CD4-positive, alpha-beta T cell treated with Interleukin-12 subunit alpha and Interleukin-12 subunit beta, for 1 hour (primary cell): ENCODE data around the gene MICALL2.
"Not testable (repeated sequence)": the region's sequence is repeated elsewhere in the genome, so short reads cannot be mapped to it uniquely, and the experiment has no call there.

ENCODE experiments used
- DNase-seq: peaks from one replicate; pipeline ENCODE4 v3.0.0-alpha.2; 2020

MICALL2 gene

GRCh38 chr7:1447112-1447511 is 12.2 kb downstream of the MICALL2 start:
- no peak for DNase-seq

DNA sequence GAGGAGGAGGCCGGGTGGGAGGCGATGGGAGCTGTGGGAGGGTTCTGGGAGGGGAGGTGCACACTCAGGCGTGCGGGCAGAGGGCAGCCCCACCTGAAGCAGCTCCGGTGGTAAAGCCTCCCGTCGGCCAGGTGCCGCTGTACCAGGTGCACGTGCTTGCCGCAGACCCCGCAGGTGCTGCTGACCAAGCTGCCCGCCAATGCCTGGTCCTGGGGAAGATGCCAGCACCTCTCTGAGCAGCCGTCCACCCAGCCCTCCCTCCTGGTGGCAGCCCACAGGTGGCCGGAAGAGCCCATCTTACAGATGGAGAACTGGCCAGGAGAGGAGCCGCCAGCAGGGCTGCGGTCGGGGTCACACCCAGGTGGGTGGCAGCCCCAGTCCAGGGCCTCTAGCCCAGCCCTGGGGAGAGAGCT is 12.6 kb downstream of the MICALL2 start:
- DNase-seq, result no peak

- DNase-seq, result not testable (repeated sequence)
Measured at GRCh38 chr7:1446026-1446425, 13.2 kb downstream of the MICALL2 start.

GRCh38 chr7:1445341-1445740 is 13.9 kb downstream of the MICALL2 start:
- no peak for DNase-seq

- DNase-seq, result no peak
Measured at GRCh38 chr7:1444925-1445322, 14.3 kb downstream of the MICALL2 start.

GRCh38 chr7:1444214-1444924 is 14.9 kb downstream of the MICALL2 start:
- no peak for DNase-seq

GRCh38 chr7:1443587-1444200 is 15.6 kb downstream of the MICALL2 start:
- not testable (repeated sequence) for DNase-seq

DNA sequence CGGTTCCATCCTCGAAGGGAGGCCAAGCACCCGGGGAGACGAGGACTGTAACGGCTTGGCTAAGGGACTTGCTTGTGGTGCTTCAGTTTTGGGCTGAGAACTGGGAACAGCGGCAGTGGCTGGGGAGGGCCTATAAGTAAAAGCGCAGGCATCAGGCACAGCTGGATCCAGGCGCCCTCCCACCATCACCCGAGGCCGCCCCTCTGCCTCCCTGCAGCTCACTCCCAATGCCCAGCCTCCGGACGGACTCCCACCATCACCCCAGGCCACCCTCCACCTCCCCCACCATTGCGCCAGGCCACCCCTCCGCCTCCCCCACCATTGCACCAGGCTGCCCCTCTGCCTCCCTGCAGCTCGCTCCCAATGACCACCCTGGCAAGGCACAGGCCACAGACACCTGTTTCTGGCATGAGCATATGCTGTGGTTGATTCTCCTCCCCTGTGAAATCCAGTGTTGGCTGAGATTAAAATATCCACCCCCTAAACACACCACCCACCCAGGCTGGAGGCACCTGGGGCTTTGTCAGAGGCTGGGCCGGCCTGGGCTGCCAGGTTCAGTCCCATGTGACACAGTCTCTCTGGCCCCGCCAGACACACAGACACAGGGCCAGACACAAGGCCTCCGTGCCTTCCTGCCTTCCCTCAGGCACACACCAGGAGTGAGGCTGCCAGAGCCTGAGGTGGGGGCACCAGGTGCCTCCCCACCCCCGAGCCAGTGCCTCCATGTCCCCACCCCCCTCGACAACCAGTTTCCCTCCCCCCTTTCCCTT is 16.7 kb downstream of the MICALL2 start:
- no peak for DNase-seq

DNA sequence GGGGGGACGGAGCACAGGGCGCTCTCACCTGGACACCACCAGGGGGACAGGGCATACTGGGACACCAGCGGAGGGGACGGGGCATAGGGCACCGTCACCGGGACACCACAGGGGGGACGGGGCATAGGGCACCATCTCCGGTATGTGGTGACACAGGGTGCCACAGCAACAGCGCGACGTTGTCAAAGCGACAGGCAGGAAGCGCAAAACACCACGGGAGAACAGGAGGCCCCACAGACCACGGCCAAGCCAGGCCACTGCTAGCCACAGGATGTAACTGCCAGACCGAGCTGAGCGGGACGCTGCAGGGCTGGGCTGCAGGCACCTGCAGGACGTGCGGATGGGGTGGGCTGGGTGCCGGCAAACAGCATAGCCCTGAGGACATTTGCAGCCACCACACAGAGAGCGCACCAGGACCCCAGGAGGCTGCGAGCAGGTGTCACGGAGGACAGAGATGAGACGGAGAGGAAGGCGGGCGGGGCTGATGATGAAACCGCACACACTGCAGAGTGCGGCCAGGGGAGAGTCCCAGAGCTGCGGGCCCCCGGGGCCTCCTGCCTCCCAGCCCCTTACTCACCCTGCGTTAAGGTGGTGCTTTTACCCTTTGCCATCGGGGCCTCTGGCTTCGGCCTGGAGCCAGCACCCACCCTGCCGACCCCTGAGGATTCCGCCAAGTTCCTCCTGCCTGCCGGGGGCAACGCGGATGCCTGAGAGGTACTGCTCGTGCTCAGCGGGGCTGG is 17.5 kb downstream of the MICALL2 start:
- DNase-seq, result no peak

DNA sequence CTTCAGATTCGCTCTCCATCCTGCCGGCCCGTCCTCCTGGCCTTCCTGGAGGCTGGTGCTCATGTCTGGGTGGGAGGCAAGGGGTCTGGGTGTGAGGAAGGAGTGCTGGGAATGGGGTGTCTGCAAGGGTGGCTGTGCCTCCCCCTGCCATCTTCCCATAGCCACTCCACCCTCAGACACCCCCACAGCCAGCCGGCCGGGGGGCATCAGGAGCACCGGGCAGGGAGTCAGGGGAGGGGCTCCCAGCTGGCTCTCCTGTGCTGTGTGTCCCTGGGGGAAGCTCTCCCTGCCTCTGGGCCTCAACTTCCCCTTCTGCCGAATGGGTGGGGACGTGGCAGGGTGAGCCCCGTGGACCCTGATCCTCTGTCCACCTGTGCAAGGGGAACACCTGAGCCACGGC is 18.6 kb downstream of the MICALL2 start:
- DNase-seq, result no peak

DNA sequence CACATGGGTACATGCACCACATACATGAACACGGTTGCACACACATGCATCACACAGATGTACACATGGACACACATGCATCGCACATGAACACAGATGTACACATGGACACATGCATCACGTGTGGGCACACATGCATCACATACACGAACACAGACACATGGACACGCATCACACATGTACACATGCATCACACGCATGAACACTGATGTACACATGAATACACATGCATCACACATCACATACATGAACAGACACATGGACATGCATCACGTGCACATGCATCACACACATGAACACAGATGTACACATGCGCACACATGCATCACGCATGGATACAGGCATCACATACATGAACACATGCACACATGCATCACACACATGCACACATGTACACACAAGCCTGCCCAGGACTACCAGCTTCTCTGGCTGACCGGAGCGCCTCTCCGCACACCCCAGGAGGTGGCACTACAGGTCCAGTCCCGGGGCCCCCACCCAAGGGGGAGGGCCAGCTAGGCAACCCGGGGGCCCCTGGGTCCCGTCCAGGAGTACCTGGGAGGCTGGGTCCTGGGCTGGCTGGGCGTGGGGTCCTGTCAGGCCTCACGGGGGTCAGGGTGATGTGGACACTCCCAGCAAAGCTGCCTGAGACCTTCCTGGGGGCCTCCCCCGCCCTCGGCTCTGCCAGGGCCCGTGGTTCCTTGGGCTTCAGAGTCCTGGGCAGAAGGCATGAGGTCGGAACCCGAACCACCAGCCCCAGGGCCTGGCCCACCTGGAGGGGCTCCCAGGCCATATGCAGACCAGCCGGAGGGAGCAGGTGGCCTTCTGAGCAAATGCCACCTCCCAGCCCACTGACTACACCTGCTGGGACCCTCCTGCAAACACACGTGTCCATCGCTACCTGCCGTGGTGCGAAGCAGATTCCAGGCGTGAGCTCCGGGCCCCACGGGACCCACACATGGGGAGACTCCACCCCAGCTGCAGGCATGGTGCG is 19.6 kb downstream of the MICALL2 start:
- no peak for DNase-seq

DNA sequence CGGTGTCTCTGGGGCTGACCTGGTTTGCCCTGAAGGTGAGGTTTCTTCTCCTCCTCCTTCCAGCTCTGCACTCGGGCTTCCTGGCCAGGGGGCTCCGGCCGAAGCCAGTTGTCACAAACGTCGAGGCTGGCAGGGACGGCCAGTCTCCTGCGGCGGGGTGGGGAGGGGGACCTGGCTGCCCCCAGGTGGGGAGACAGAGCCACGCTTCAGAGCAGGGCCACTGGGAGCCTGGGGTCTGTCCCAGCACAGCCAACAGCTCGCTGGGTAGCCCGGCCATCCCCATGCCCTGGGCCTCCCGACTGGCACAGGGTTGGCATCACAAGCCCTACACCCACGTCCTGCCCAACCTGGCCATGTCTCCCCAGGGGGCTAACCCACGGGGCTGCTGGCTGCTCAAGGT is 20.4 kb downstream of the MICALL2 start:
- DNase-seq, result no peak

GRCh38 chr7:1438208-1438607 is 21.1 kb downstream of the MICALL2 start:
- DNase-seq, result no peak

DNA sequence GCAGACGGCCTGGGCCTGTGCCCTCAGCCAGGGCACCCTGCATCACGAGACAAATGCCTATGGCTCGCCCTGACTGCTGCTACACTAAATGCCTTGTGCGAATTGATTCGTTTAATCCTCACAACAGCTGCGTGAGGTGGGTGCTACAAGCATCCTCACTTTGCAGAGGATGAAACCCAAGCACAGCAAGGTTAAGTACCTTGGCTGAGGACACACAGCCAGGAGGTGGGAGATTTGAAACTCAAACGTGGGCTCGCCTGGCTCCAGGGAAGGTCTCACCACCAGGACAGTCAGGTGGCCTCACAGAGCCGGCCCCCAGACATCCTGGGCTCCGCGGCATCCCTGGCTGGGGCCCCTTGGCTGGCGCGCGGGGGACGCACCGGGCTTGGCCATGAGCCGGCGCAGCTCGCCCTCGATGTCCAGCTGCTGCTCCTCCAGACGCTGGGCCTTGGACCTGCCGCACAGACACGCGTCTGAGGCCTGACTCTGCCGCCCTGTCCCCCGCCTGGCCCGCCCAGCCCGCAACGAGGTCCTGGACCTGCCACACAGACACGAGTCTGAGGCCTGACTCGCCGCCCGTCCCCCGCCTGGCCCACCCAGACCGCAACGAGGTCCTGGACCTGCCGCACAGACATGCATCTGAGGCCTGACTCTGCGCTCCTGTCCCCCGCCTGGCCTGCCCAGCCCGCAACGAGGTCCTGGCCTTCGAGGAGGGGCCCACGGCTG is 22.0 kb downstream of the MICALL2 start:
- no peak for DNase-seq

DNA sequence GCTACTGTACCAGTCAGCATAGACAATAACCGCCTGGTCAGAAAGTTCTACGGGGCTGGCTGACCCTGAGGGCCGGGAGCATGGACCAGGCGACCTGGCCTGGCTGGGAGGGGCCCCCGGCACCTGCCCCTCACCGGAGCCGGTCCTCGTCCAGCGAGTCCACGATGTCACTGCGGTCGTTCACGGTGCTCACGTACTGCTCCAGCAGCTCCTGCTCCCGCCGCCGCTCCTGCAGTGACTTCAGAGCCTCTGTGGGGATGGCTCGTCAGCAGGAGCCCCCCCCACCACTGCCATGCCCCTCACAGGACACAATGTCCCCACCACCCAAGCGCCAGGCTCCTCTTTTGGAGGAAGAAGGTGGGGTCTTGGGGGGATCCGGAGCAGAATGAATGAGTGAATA is 22.7 kb downstream of the MICALL2 start:
- DNase-seq, result no peak

DNA sequence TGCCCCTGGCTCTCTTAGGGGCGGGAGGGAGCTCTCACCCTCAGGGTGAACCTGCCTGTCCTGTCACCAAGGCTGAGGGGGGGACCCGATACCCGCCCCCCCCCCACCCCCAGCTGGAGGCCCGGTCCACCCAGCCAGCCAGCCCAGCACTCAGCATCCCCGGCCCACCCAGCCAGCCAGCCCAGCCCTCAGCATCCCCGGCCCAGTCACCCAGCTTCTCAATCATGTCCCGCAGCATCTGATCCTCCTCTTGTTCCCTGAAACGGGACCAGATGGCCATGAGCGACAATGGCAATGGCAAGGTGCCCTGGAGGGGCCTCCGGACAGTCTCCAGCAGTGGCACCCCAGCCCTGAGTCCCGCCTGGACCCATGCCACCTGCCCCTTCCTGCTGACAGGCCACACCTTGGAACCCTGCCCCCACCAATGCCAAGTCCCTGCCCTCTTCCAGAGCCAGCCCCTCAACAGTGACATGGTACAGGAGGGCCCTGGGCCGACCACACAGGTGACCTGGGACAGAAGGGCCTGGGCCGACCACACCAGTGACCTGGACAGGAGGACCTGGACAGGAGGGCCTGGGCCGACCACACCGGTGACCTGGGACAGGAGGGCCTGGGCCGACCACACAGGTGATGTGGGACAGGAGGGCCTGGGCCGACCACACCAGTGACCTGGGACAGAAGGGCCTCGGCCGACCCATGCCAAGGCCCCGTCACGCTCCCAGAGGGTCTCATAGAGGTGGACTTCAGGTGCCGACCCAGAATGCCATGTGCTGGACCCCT is 24.2 kb downstream of the MICALL2 start:
- DNase-seq, result no peak

GRCh38 chr7:1434165-1434718 is 25.0 kb downstream of the MICALL2 start:
- DNase-seq, result no peak

DNA sequence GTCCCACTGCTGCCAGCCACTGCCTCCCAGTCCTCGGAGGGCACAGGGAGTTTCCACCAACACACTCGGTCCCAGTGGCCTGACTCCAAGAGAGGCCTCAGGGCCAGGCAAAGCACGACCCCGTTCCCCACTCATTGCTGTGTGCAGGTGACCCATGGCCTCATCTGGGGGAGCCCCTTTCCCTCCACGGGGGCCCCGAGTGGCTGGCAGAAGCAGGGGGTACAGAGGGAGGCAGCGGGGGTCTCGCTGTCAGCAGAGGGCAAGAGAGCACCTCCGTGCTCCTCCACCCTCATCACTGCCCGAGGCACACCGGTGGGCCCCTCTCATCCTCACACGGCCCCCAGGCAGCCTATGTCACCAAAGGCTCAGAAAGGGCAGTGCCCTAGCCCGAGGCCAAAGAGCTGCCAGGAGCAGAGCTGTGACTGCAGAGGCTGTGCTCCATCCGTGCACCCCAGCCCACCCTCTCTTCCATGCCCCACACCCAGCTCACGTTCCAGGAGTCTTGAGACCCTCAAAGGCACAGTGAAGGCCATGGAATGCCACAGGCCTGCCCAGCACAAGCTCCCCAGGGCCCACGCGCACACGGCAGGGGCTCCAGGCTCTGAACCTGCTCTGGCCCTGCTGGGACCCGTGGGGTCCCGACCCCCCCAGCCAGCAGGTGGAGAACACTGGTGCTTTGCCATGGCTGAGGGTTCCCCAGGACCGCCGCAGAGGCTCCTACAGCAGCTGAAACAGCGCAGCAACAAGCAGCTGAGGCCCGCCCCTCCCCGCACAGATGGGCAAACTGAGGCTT is 25.9 kb downstream of the MICALL2 start:
- DNase-seq, result no peak

GRCh38 chr7:1432411-1433082 is 26.7 kb downstream of the MICALL2 start:
- peak; percentile 76 for DNase-seq
